Ovary (tissue), 9 donors: ENCODE results near the gene SLC47A2. TPM values are rescaled to one million over a fixed set of nuclear protein-coding genes. Genes with fewer than 3 reads are reported as not detected.

ENCODE experiments used
- DNase-seq, 5 donors: peaks; one replicate each; pipeline ENCODE4 v3.0.0-alpha.2; 2019 to 2020
- H3K27ac ChIP-seq, 2 donors: fragments of 200-600 bp; one replicate each; pipeline versions ENCODE4 v1.5.1 to v1.8.0; 2019 to 2022
- H3K27me3 ChIP-seq: fragments of 200-600 bp; one replicate; pipeline ENCODE4 v1.8.0; 2022
- H3K36me3 ChIP-seq: fragments of 200-600 bp; sonication (generic); one replicate; pipeline ENCODE4 v1.5.1; 2019
- H3K4me1 ChIP-seq: one replicate; pipeline ENCODE4 v1.8.1; 2013; ENCODE audit warnings: mild to moderate bottlenecking, moderate library complexity; ENCODE audit not compliant: insufficient read depth
- H3K4me3 ChIP-seq: fragments of 200-600 bp; sonication (generic); one replicate; pipeline ENCODE4 v1.5.1; 2017
- H3K9me3 ChIP-seq, 2 donors: fragments of 200-600 bp in 1 of 2; sonication (generic) in 1 of 2; one replicate each; pipeline versions ENCODE4 v1.5.1 to v1.8.1; 2013 to 2019; ENCODE audit warnings: mild to moderate bottlenecking in 1 of 2, moderate library complexity in 1 of 2
- EP300 ChIP-seq: sonication (generic); formaldehyde crosslinking; IDR thresholded peaks from one replicate; pipeline ENCODE4 v1.6.1; 2017; ENCODE audit warnings: antibody characterized with exemption
- POLR2A ChIP-seq: fragments of 450-650 bp; IDR thresholded peaks from one replicate; pipeline ENCODE4 v1.6.1; 2017; ENCODE audit warnings: antibody characterized with exemption, mild to moderate bottlenecking, moderate library complexity
- WGBS, 3 donors: extraction: QIAGEN DNeasy Blood & Tissue Kit in 1 of 3; methylation state at CpG; one replicate each; pipeline versions ENCODE4 v1.1.5 to v1.1.7; 2013 to 2017; 5-methylcytosine and 5-hydroxymethylcytosine counted together
- intact Hi-C, 4 donors: fragments of 100-400 bp; cut with DNase I; formaldehyde crosslinking; loops; one replicate each; pipeline versions ENCODE4 v1.11.0 to v1.15.1; 2022 to 2023
- polyA plus RNA-seq, 2 donors: library from polyadenylated mRNA; stranded (reverse); fragments of 200-250 nt in 1 of 2; fragments of 350-450 nt in 1 of 2; fragmentation: Illumina TruSeq in 1 of 2; extraction: RNeasy Lipid Tissue Mini Kit (QIAGEN cat#74804) in 1 of 2; gene quantifications; one replicate each; pipeline ENCODE4 v1.2.3, GENCODE V29; 2013 to 2014
- small RNA-seq: library from RNA; depleted of rRNA; stranded (forward); fragments of <200 nt; gene quantifications from one replicate; pipeline ENCODE3, GENCODE V24; 2016
- total RNA-seq, 7 donors: library from RNA; depleted of rRNA in 2 of 7; stranded (reverse); fragments of >200 nt in 2 of 7; fragmentation: NEBNext Ultra II Directional in 3 of 7; extraction: Animal tissue kit (Norgen Biotek cat#: 25700) in 3 of 7; gene quantifications; one replicate each; pipeline versions ENCODE4 v1.1.0 to v1.2.4, GENCODE V29; 2016 to 2023
- TF ChIP-seq, protein P1 (sequence below), 3 donors: fragments of 450-650 bp in 2 of 3; fragments of 200-600 bp in 1 of 3; IDR thresholded peaks; one replicate each; pipeline versions ENCODE4 v1.5.1 to v1.8.0; 2016 to 2022; ENCODE audit warnings: antibody characterized with exemption in 3 of 3, mild to moderate bottlenecking in 1 of 3
- donor health status: DM: no; HTN: no; CAD: no; lungs with moderate emphysema.
- donor health status: DM: no; HTN: no; CAD: no.
- donor health status: Bipolar disorder and iron deficiency.
- donor health status: DM: yes; HTN: yes; CAD: no.
- donor health status: DM: no; HTN: no; CAD: no.
- donor health status: DM: yes; HTN: yes; CAD: no.

SLC47A2 gene
- total and polyA plus RNA-seq, 9 donors, result 0.87 to 29.4 (median 1.00) TPM; not detected in 6

DNA sequence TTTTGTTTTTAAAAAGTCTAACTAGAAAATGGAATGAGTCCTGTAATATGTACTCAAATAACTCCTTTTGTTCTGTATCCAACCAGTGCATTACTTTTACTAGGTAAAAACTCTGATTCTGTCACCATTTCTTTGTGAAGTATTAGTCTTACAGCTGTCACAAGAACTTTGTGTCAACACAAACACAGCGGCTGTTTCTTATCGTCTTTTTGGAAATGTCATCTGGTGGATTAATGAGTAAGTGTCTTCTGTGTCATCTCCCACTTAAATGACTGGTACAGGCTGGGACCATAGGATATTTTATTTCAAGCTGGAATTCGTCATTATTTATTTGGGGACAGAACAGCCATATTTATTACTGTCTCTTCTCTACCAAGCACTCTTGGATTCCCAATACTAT lies 86.9 kb downstream of the SLC47A2 start:
- WGBS, 3 donors, result 65 to 75% (median 68%) methylated on average over 3 of the region's 3 CpGs
- DNase-seq, result no peak
- H3K27me3 ChIP-seq, result no peaks in the 10 kb centered on the region
- no peak overlapping the region for H3K27ac ChIP-seq
- TF ChIP-seq, protein P1, sequence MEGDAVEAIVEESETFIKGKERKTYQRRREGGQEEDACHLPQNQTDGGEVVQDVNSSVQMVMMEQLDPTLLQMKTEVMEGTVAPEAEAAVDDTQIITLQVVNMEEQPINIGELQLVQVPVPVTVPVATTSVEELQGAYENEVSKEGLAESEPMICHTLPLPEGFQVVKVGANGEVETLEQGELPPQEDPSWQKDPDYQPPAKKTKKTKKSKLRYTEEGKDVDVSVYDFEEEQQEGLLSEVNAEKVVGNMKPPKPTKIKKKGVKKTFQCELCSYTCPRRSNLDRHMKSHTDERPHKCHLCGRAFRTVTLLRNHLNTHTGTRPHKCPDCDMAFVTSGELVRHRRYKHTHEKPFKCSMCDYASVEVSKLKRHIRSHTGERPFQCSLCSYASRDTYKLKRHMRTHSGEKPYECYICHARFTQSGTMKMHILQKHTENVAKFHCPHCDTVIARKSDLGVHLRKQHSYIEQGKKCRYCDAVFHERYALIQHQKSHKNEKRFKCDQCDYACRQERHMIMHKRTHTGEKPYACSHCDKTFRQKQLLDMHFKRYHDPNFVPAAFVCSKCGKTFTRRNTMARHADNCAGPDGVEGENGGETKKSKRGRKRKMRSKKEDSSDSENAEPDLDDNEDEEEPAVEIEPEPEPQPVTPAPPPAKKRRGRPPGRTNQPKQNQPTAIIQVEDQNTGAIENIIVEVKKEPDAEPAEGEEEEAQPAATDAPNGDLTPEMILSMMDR (IDR thresholded peaks at IDR 0.05), result no peak
- TF ChIP-seq EP300 (no peak), POLR2A (no peak)
- H3K36me3 ChIP-seq, result no peaks in the 10 kb centered on the region
- no peaks in the 10 kb centered on the region for H3K4me1 ChIP-seq
- no peak overlapping the region for H3K4me3 ChIP-seq
- no peaks in the 10 kb centered on the region for H3K9me3 ChIP-seq
- intact Hi-C loops, result no loop called here

Small RNA genes lying within 50 kb of the gene (small RNA-seq; reads per million reads assigned to genes)
- gene RF00322, result not detected

Other genes starting within 250 kb of the SLC47A2 start
- gene SLC47A1, start 182.7 kb downstream of the SLC47A2 start, total RNA-seq, result 10 to 100 TPM in 4 of 7 donors, 1 to 10 TPM in 3; 5.0 to 25.8 (median 10.6) TPM
- gene SLC47A1, start 182.7 kb downstream of the SLC47A2 start, polyA plus RNA-seq, result 10 to 100 TPM in 1 of 2 donors, 1 to 10 TPM in 1; 2.1 to 89.9 TPM
- gene ALDH3A2, start 67.8 kb downstream of the SLC47A2 start, total RNA-seq, result 100 to 1,000 TPM in 1 of 7 donors, 10 to 100 TPM in 6; 48.0 to 109 (median 74.6) TPM
- gene ALDH3A2, start 67.8 kb downstream of the SLC47A2 start, polyA plus RNA-seq, result 100 to 1,000 TPM in 1 of 2 donors, 10 to 100 TPM in 1; 31.1 to 126 TPM
- 10 to 100 TPM in 1 of 7 donors, 1 to 10 TPM in 1, under 1 TPM in 3, not detected in 2; 0.66 to 12.8 (median 0.90) TPM for gene ALDH3A1, start 31.7 kb upstream of the SLC47A2 start, total RNA-seq
- under 1 TPM in 1 of 2 donors, not detected in 1; 0.17 TPM for gene ALDH3A1, start 31.7 kb upstream of the SLC47A2 start, polyA plus RNA-seq
- gene ULK2, start 151.4 kb upstream of the SLC47A2 start, total RNA-seq, result 10 to 100 TPM; 17.8 to 22.2 (median 20.8) TPM
- gene ULK2, start 151.4 kb upstream of the SLC47A2 start, polyA plus RNA-seq, result 10 to 100 TPM; 13.8 to 24.5 TPM